Activated CD4-positive, alpha-beta T cell treated with anti-CD3 and anti-CD28 coated beads for 36 hours (primary cell): Measurements from ENCODE around the gene SHE. TPM values are rescaled to one million over a fixed set of nuclear protein-coding genes. Genes with fewer than 3 reads are reported as not detected.

ENCODE experiments used
- ATAC-seq: fragments of 200-7000 bp; cut with Tn5 transposase; one replicate; pipeline ENCODE4 v1.10.0; 2021; ENCODE audit warnings: mild to moderate bottlenecking, moderate library complexity
- CTCF ChIA-PET: fragments of 350-600 bp; sonication (Branson Sonifier 250); formaldehyde crosslinking; loops from one replicate; lab custom pipeline; 2021; ENCODE audit warnings: antibody characterized with exemption; lab: Charles Lee
- POLR2A ChIA-PET: fragments of 350-600 bp; sonication (Branson Sonifier 250); formaldehyde crosslinking; loops from one replicate; lab custom pipeline; 2021; ENCODE audit warnings: antibody characterized with exemption, inconsistent platforms; lab: Charles Lee
- DNase-seq: peaks from one replicate; pipeline ENCODE4 v3.0.0-alpha.2; 2020
- H3K27ac Mint-ChIP-seq: one replicate; pipeline ENCODE4 v1.8.0; 2021; ENCODE audit warnings: mixed read lengths
- H3K27me3 Mint-ChIP-seq: one replicate; pipeline ENCODE4 v1.8.0; 2021; ENCODE audit warnings: mixed read lengths
- H3K36me3 Mint-ChIP-seq: one replicate; pipeline ENCODE4 v1.8.0; 2021; ENCODE audit warnings: low read depth, mixed read lengths
- H3K4me1 Mint-ChIP-seq: one replicate; pipeline ENCODE4 v1.8.0; 2021; ENCODE audit warnings: mixed read lengths
- H3K4me3 Mint-ChIP-seq: one replicate; pipeline ENCODE4 v1.8.0; 2021; ENCODE audit warnings: mild to moderate bottlenecking, moderate library complexity, mixed read lengths
- H3K9me3 Mint-ChIP-seq: one replicate; pipeline ENCODE4 v1.8.0; 2021; ENCODE audit warnings: low read depth, mixed read lengths
- intact Hi-C, 2 experiments: fragments of 100-400 bp; cut with DNase I in 1 of 2; cut with micrococcal nuclease in 1 of 2; formaldehyde crosslinking; loops; one replicate each; pipeline versions ENCODE4 v1.14.2 to v1.15.1; 2022 to 2024; cut with DNase I, micrococcal nuclease
- total RNA-seq, 2 experiments: library from RNA; stranded (reverse); gene quantifications; one replicate each; pipeline ENCODE4 v1.2.3, GENCODE V29; 2021

The SHE gene
- total RNA-seq, 2 experiments from 2014 or later, result 0.04 TPM; not detected in 1

DNA sequence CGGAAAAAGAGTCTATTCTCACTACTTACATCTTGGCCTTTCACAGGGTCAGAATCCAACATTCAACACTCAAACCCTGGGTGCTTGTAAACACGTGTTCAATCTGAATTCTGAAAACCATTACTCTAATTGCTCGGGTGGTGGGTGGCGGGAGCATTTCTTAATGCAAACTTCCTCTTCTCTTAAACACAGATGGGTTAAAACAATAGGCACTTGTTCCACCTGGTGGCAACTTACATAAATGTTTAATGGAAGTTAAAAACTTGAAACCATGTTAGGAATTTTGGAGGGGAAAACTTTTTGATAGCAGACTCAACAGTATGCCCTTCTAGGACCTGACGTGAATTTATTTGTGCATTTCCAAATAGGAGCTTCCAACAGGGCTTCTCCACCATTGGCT, 23.6 kb downstream of the SHE start:
- H3K36me3 Mint-ChIP-seq, result no peaks in the 10 kb centered on the region
- no peak overlapping the region for H3K4me3 Mint-ChIP-seq
- ATAC-seq (no peak), DNase-seq (peak; percentile 47)
- no peaks in the 10 kb centered on the region for H3K9me3 Mint-ChIP-seq
- intact Hi-C loops, result loop anchor here (1.0 to 5.0 kb wide), 7 partner anchors 68 to 584 kb away; partner anchors contain the start of genes EFNA4 (in 1 of the 2) and IL6R (in 1 of the 2)
- peak overlapping the region; percentile 53 for H3K27ac Mint-ChIP-seq
- ChIA-PET CTCF (interaction anchor here (0.7 to 9.6 kb wide), 31 partner anchors 9 to 527 kb away, joined by 3 to 115 read pairs (median 4); no protein-coding TSS in a partner anchor), POLR2A (no interaction called here)
- peaks cover 27% of the 10 kb centered on the region for H3K4me1 Mint-ChIP-seq
- no peaks in the 10 kb centered on the region for H3K27me3 Mint-ChIP-seq

DNA sequence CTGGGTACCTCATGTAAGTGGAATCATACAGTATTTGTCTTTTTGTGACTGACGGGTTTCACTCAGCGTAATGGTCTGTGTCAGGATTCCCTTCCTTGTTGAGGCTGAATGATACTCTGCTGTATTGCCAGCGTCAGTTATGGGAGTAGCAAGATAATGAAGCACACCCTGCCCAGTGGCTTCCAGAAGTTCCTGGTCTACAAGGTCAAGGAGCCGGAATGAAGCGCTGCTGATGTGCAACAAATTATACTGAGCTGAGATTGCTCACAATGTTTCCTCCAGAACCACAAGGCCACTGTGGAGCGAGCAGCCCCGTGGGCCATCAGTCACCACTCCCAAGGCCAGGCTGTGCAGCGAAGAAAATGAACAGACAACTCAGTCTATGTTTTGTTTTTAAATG, 24.2 kb downstream of the SHE start:
- intact Hi-C loops, result loop anchor here (1.0 to 5.0 kb wide), 6 partner anchors 71 to 584 kb away; partner anchors contain the start of genes EFNA4 (in 1 of the 2) and IL6R (in 1 of the 2)
- ATAC-seq, result no peak
- H3K4me3 Mint-ChIP-seq, result no peak overlapping the region
- ChIA-PET CTCF (interaction anchor here (2.0 to 9.6 kb wide), 2 partner anchors 68 to 71 kb away, joined by 16 to 115 read pairs; no protein-coding TSS in a partner anchor), POLR2A (no interaction called here)
- no peaks in the 10 kb centered on the region for H3K9me3 Mint-ChIP-seq
- peaks cover 27% of the 10 kb centered on the region for H3K4me1 Mint-ChIP-seq
- no peak for DNase-seq
- H3K27me3 Mint-ChIP-seq, result no peaks in the 10 kb centered on the region
- H3K36me3 Mint-ChIP-seq, result no peaks in the 10 kb centered on the region
- no peak overlapping the region for H3K27ac Mint-ChIP-seq

DNA sequence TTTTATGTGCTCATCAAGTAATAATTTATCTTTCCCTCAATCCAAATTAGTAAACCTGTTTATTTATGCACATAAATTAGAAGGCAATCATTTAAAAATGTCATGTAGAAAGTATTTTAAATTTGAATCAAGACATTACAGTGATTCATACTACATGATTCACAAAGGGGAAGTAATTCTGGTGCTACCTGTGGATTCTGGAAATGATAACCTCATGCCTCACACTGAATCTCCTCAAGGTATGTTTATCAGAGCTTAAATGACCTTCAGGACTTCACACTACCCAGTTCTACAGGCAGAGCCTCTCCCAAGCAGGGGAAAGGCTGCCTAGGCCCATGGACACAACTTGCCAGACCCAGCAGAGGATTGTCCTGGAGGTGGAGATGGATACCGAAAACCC, 25.4 kb downstream of the SHE start:
- ChIA-PET POLR2A (interaction anchor here (0.6 to 1.0 kb wide), 2 partner anchors 47 to 70 kb away, joined by 3 to 6 read pairs; no protein-coding TSS in a partner anchor), CTCF (interaction anchor here (0.6 to 9.6 kb wide), 5 partner anchors 17 to 171 kb away, joined by 3 to 115 read pairs (median 3); no protein-coding TSS in a partner anchor)
- no peaks in the 10 kb centered on the region for H3K36me3 Mint-ChIP-seq
- no peak overlapping the region for H3K27ac Mint-ChIP-seq
- DNase-seq (no peak), ATAC-seq (peak; percentile 70)
- H3K4me1 Mint-ChIP-seq, result peaks cover 27% of the 10 kb centered on the region
- no peaks in the 10 kb centered on the region for H3K27me3 Mint-ChIP-seq
- H3K4me3 Mint-ChIP-seq, result no peak overlapping the region
- intact Hi-C loops, result loop anchor here (5.0 kb wide), 2 partner anchors 124 to 586 kb away; partner anchors contain the start of gene EFNA4 (in 1 of the 2)
- no peaks in the 10 kb centered on the region for H3K9me3 Mint-ChIP-seq

DNA sequence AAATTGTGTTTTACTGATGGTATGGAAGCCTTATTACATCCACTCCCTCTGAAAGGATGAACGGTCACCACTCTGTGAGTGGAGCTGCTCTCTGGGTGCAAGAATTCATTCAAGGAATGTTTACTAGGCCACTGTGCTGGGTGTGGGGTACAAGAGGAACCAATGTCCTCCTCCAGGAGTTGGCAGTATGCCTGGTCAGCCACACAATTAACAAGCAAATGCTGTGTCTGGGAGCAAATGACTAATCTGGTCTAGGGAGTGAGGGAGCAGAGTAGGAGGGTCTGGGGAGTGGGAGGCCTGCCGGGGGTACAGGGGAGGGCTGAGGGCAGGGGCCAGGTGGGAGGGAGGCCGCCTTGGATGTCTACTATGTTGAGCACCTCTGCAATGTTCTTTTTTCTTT, 27.4 kb downstream of the SHE start:
- H3K4me3 Mint-ChIP-seq, result no peak overlapping the region
- H3K27me3 Mint-ChIP-seq, result no peaks in the 10 kb centered on the region
- ATAC-seq (no peak), DNase-seq (no peak)
- H3K4me1 Mint-ChIP-seq, result peaks cover 25% of the 10 kb centered on the region
- CTCF ChIA-PET, result interaction anchor here (0.7 to 1.0 kb wide), 2 partner anchors 10 to 30 kb away, joined by 3 read pairs; no protein-coding TSS in a partner anchor
- POLR2A ChIA-PET, result interaction anchor here (0.5 kb wide), 1 partner anchor 35 kb away, joined by 6 read pairs; no protein-coding TSS in a partner anchor
- no peaks in the 10 kb centered on the region for H3K9me3 Mint-ChIP-seq
- intact Hi-C loops, result loop anchor here (5.0 kb wide), 2 partner anchors 123 to 587 kb away; partner anchors contain the start of gene EFNA4 (in 1 of the 2)
- H3K27ac Mint-ChIP-seq, result no peak overlapping the region
- H3K36me3 Mint-ChIP-seq, result no peaks in the 10 kb centered on the region

DNA sequence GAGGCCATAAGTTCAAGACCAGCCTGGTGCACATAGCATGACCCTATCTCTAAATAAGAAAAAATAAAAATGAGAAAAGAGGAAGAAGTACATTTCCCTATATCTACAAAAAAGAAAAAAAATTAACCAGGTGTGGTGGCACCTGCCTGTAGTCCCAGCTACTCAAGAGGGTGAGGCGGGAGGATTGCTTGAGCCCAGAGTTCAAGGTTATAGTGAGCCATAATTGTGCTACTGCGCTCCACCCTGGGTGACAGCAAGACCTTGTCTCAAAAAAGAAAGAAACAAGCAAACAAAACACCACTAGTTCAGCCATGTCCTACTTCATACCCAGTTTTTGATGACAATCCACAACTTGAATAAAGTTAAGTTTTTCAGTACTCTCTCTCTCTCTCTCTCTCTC, 30.9 kb downstream of the SHE start:
- Mint-ChIP-seq H3K27me3 (no peaks in the 10 kb centered on the region), H3K36me3 (no peaks in the 10 kb centered on the region), H3K4me3 (no peak overlapping the region), H3K4me1 (peaks cover 26% of the 10 kb centered on the region), H3K27ac (no peak overlapping the region), H3K9me3 (no peaks in the 10 kb centered on the region)
- ATAC-seq (no peak), DNase-seq (no peak)
- ChIA-PET POLR2A (no interaction called here), CTCF (interaction anchor here (0.6 to 0.8 kb wide), 2 partner anchors 14 to 129 kb away, joined by 3 read pairs; no protein-coding TSS in a partner anchor)
- intact Hi-C loops, result no loop called here

DNA sequence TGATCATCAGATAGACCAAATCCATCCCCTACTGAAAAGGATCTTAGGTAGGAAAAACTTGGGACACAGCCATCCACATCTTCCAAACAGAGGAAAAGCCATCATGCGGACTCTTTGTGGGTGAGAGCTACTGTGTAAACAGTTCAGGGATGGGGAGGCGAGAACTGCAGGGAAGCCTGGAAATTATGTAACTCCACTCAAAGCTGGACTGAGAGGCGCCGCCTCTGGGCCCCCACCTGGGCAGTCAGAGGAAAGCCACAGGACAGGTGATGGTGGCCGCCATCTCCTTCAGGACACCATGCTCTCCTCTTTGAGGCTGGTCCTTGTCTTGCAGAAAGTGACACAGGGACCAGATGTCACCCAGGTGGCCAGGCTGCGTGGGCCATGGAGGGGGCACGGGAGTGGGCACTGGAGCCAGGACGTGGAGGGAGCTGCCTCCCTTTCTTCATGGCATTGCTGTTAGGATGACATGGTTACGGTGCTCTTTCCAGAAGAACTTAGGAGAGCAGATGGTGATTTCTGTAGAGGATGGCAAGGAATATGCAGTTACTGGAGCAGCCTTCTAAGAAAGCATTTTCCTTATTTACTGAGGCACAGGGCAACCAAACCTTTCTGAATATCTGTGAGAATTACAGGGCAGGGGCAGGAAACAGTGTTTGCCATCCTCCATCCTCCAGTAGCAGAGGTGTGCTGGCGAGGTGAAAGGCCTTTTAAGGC, 32.2 kb downstream of the SHE start:
- no peaks in the 10 kb centered on the region for H3K27me3 Mint-ChIP-seq
- peaks cover 2% of the 10 kb centered on the region for H3K36me3 Mint-ChIP-seq
- ATAC-seq (no peak), DNase-seq (no peak)
- intact Hi-C loops, result no loop called here
- H3K27ac Mint-ChIP-seq, result no peak overlapping the region
- no peaks in the 10 kb centered on the region for H3K9me3 Mint-ChIP-seq
- ChIA-PET CTCF (interaction anchor here (1.0 kb wide), 1 partner anchor 9 kb away, joined by 3 read pairs; no protein-coding TSS in a partner anchor), POLR2A (interaction anchor here (0.5 kb wide), 1 partner anchor 25 kb away, joined by 3 read pairs; no protein-coding TSS in a partner anchor)
- H3K4me1 Mint-ChIP-seq, result peaks cover 39% of the 10 kb centered on the region
- no peak overlapping the region for H3K4me3 Mint-ChIP-seq

DNA sequence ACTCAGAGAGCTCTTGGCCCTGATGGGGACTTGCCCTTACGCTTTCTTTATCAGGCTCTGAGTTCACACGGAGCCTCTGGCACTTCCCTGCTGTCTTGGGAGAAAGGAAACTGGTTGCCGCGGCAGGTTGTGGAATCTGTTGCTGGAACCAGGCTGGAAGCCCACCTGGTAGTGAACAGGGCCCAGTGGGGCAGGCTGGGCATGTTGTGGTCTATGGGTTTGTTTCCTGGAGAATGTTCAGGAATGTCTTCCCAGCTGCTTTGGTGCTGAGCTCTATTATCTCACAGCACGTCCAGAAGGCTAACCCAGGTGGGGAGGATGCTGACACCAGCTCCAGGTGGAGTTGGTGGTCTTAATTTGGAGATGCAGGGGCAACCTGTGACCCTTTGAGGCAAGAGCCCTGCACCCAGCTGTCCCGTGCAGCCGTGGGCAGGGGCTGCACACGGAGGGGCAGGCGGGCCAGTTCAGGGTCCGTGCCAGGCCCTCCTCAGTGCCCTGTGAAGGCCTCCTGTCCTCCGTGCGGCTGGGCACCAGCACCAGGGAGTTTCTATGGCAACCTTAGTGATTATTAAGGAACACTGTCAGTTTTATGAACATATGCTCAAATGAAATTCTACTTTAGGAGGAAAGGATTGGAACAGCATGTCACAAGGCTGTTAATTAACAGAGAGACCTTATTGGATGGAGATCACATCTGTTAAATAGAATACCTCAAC, 33.5 kb downstream of the SHE start:
- Mint-ChIP-seq H3K4me1 (peaks cover 52% of the 10 kb centered on the region), H3K36me3 (peaks cover 7% of the 10 kb centered on the region), H3K9me3 (no peaks in the 10 kb centered on the region), H3K4me3 (no peak overlapping the region), H3K27ac (no peak overlapping the region), H3K27me3 (no peaks in the 10 kb centered on the region)
- intact Hi-C loops, result no loop called here
- DNase-seq, result no peak
- CTCF ChIA-PET, result interaction anchor here (0.5 to 2.3 kb wide), 9 partner anchors 11 to 236 kb away, joined by 3 to 14 read pairs (median 4); no protein-coding TSS in a partner anchor
- no peak for ATAC-seq
- POLR2A ChIA-PET, result interaction anchor here (0.5 kb wide), 1 partner anchor 170 kb away, joined by 3 read pairs; no protein-coding TSS in a partner anchor

DNA sequence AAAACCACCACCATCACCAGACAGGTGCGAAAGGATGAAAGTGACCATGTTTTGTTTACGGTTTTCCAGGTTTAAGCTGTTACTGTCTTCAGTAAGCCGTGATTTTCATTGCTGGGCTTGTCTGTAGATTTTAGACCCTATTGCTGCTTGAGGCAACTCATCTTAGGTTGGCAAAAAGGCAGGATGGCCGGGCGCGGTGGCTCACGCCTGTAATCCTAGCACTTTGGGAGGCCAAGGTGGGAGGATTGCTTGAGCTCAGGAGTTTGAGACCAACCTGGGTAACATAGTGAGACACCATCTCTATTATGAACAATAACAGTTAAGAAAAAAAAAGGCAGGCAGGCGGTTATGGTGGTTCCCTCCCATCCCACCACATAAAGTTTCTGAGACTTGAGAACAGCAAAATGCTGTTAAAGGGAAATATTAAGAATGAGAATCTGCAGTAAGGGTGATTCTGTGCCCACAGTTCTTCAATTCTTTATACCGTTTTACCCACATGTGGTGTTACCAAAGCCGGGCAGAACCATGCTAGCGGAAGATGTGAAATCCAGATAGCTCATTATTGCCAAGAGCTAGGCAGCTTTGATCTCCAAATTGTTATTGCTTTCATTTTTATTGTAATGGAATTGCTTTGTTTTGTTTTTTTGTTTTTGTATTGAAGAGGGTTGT, 34.6 kb downstream of the SHE start:
- Mint-ChIP-seq H3K36me3 (peaks cover 7% of the 10 kb centered on the region), H3K4me1 (peaks cover 62% of the 10 kb centered on the region), H3K4me3 (peak overlapping the region; percentile 5), H3K9me3 (no peaks in the 10 kb centered on the region), H3K27me3 (no peaks in the 10 kb centered on the region), H3K27ac (peak overlapping the region; percentile 43)
- intact Hi-C loops, result no loop called here
- DNase-seq (peak; percentile 43), ATAC-seq (peak; percentile 23)
- ChIA-PET CTCF (interaction anchor here (0.6 to 2.3 kb wide), 17 partner anchors 12 to 241 kb away, joined by 3 to 14 read pairs (median 4); no protein-coding TSS in a partner anchor), POLR2A (no interaction called here)

DNA sequence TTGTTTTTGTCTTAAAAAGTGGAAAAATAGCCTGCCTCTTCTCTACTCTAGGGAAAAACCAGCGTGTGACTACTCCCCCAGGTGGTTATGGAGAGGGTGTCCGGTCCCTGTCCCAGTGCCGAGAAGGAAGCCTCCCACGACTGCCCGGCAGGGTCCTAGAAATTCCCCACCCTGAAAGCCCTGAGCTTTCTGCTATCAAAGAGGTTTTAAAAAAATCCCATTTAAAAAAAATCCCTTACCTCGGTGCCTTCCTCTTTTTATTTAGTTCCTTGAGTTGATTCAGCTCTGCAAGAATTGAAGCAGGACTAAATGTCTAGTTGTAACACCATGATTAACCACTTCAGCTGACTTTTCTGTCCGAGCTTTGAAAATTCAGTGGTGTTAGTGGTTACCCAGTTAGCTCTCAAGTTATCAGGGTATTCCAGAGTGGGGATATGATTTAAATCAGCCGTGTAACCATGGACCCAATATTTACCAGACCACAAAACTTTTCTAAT, 35.2 kb downstream of the SHE start:
- ChIA-PET POLR2A (no interaction called here), CTCF (interaction anchor here (0.7 to 2.3 kb wide), 11 partner anchors 12 to 86 kb away, joined by 3 to 14 read pairs (median 5); no protein-coding TSS in a partner anchor)
- ATAC-seq (no peak), DNase-seq (no peak)
- Mint-ChIP-seq H3K4me1 (peaks cover 65% of the 10 kb centered on the region), H3K4me3 (peak overlapping the region; percentile 5), H3K27ac (peak overlapping the region; percentile 43), H3K27me3 (no peaks in the 10 kb centered on the region), H3K9me3 (no peaks in the 10 kb centered on the region), H3K36me3 (peaks cover 9% of the 10 kb centered on the region)
- intact Hi-C loops, result no loop called here

DNA sequence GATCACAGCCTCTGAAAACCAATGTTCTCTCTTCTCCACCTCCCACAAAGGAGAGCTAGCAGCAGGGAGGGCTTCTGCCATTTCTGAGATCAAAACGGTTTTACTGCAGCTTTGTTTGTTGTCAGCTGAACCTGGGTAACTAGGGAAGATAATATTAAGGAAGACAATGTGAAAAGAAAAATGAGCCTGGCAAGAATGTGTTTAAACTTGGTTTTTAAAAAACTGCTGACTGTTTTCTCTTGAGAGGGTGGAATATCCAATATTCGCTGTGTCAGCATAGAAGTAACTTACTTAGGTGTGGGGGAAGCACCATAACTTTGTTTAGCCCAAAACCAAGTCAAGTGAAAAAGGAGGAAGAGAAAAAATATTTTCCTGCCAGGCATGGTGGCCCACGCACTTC, 36.0 kb downstream of the SHE start:
- H3K4me3 Mint-ChIP-seq, result no peak overlapping the region
- no peaks in the 10 kb centered on the region for H3K9me3 Mint-ChIP-seq
- intact Hi-C loops, result no loop called here
- ATAC-seq (no peak), DNase-seq (no peak)
- ChIA-PET CTCF (interaction anchor here (0.7 to 2.2 kb wide), 8 partner anchors 14 to 131 kb away, joined by 3 to 21 read pairs (median 4); no protein-coding TSS in a partner anchor), POLR2A (no interaction called here)
- peak overlapping the region; percentile 35 for H3K27ac Mint-ChIP-seq
- H3K27me3 Mint-ChIP-seq, result no peaks in the 10 kb centered on the region
- peaks cover 11% of the 10 kb centered on the region for H3K36me3 Mint-ChIP-seq
- peaks cover 72% of the 10 kb centered on the region for H3K4me1 Mint-ChIP-seq
